ENCODE results near the gene CDCA3.

DNA sequence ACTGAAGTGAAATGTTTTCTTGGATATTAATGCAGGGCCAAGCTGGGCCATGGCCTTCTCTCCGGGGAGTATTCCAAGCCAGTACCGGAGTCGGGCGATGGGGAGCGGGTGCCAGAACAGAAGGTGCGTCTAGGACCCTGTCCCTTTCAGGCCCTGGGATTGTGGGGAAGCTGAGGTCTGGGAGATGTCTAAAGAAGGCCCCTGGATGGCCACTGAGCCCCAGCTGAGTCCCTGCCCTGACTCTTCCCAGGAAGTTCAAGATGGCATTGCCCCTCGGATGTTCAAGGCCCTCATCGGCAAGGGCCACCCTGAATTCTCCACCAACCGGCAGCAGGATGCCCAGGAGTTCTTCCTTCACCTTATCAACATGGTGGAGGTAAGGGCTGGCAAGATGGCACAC lies 9.0 kb upstream of the CDCA3 start:
- TF ChIP-seq CTCF (IDR thresholded peaks at IDR 0.05) (no peak), POLR2A (IDR thresholded peaks at IDR 0.05) (no peak)

Data from esophagus squamous epithelium (tissue), 4 donors.